Upper lobe of right lung (tissue), 1 donor: ENCODE results near the gene UBE2E1. TPM values are rescaled to one million over a fixed set of nuclear protein-coding genes. Genes with fewer than 3 reads are reported as not detected.

Experiments
- ATAC-seq: fragments of 200-7000 bp; cut with Tn5 transposase; one replicate; pipeline ENCODE4 v1.9.1; 2020; ENCODE audit warnings: mild to moderate bottlenecking, moderate library complexity
- DNase-seq: peaks from one replicate; pipeline ENCODE4 v3.0.0-alpha.2; 2020
- H3K27ac ChIP-seq: fragments of 200-600 bp; one replicate; pipeline ENCODE4 v1.8.0; 2022
- H3K27me3 ChIP-seq: fragments of 200-600 bp; one replicate; pipeline ENCODE4 v1.8.0; 2022; ENCODE audit warnings: mild to moderate bottlenecking
- H3K36me3 ChIP-seq: fragments of 200-600 bp; one replicate; pipeline ENCODE4 v1.8.0; 2022
- H3K4me1 ChIP-seq: fragments of 200-600 bp; one replicate; pipeline ENCODE4 v1.8.0; 2022
- H3K4me3 ChIP-seq: fragments of 200-600 bp; one replicate; pipeline ENCODE4 v1.8.0; 2022; ENCODE audit warnings: mild to moderate bottlenecking
- H3K9me3 ChIP-seq: fragments of 200-600 bp; one replicate; pipeline ENCODE4 v1.8.0; 2022
- CTCF ChIP-seq: fragments of 200-600 bp; IDR thresholded peaks from one replicate; pipeline ENCODE4 v1.8.0; 2022; ENCODE audit warnings: antibody characterized with exemption
- intact Hi-C: fragments of 100-400 bp; cut with DNase I; formaldehyde crosslinking; loops from one replicate; pipeline ENCODE4 v1.11.0; 2022
- total RNA-seq: library from RNA; stranded (reverse); fragmentation: NEBNext Ultra II Directional; extraction: Animal tissue kit (Norgen Biotek cat#: 25700); gene quantifications from one replicate; pipeline ENCODE4 v1.2.1, GENCODE V29; 2021
- donor health status: DM: no; HTN: yes; CAD: no; lungs with severe emphysema.

The UBE2E1 gene
- total RNA-seq, 1 donor from 2014 or later: 89.8 TPM

DNA sequence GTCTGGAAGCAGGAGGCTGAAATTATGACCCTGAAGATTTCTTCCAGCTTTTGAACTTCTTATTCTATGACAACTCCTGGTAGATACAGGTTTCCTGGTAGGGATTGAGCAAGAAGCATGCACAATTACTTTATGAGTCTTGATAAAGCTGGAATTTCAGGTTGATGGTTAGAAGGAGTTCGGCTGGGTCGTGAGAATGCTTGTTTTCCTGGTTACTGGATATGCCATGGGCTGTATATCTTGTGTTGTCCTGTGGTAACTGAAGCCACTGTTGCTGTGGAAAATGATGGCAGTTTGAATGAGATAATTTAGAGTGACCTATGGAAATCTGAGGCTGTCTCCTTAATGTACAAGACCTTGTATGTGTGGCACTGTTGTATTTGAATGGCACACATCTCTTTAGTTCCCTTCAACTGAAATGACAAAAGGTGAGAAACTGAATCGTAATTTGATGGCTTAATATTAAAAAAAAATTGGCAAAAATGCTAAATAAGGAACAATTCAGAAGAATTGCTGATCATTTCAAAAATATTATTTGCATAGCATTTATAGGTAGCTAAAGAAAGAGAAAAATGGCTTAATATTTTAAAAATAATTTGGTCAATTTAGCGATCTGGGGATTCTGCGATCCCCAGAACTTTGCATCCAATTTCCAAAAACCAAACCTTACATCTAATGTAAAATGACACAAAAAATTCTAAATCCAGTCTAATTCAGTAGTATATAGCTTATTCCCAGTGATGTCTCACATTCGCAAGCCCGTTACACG lies 1.1 kb upstream of the UBE2E1 start:
- H3K36me3 ChIP-seq: no peaks in the 10 kb centered on the region
- intact Hi-C loops: no loop called here
- no peak overlapping the region for H3K4me3 ChIP-seq
- H3K27ac ChIP-seq: no peak overlapping the region
- ATAC-seq: peak; percentile 3
- H3K4me1 ChIP-seq: peaks cover 26% of the 10 kb centered on the region
- no peak for TF ChIP-seq CTCF
- DNase-seq: no peak
- no peaks in the 10 kb centered on the region for H3K27me3 ChIP-seq
- no peaks in the 10 kb centered on the region for H3K9me3 ChIP-seq

DNA sequence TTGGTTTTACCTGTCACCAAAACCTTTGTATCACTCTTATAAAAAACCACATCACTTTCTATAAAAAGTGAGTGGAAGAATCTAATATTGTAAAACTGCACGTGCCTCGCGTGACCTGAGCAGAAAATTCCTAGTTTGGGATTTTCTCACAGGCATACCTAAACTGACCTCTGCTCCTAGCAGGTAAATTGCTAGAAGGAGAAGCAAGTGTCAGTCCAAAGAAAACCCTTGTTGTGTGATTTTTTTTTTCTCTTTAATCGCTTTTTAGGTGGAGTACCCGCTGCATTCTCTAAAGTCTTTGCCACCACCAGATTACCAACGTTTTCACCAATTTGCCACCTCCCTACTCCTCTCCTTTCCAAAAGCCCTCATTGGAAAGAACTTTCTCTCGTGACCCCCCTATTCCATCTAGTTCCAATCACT lies 534 bp upstream of the UBE2E1 start:
- Histone ChIP-seq H3K4me3 (peak overlapping the region; percentile 87), H3K27ac (peak overlapping the region; percentile 60), H3K9me3 (no peaks in the 10 kb centered on the region), H3K36me3 (no peaks in the 10 kb centered on the region), H3K27me3 (no peaks in the 10 kb centered on the region), H3K4me1 (peaks cover 32% of the 10 kb centered on the region)
- ATAC-seq: no peak
- no peak for DNase-seq
- intact Hi-C loops: no loop called here
- TF ChIP-seq CTCF: no peak

- DNase-seq (peak; percentile 71), ATAC-seq (peak; percentile 11)
- peaks cover 40% of the 10 kb centered on the region for H3K4me1 ChIP-seq
- H3K4me3 ChIP-seq: peak overlapping the region; percentile 87
- no peaks in the 10 kb centered on the region for H3K9me3 ChIP-seq
- no peaks in the 10 kb centered on the region for H3K27me3 ChIP-seq
- no peak for TF ChIP-seq CTCF
- H3K36me3 ChIP-seq: no peaks in the 10 kb centered on the region
- intact Hi-C loops: no loop called here
- H3K27ac ChIP-seq: peak overlapping the region; percentile 92
Observed at GRCh38 chr3:23806534-23807423, 1.0 kb downstream of the UBE2E1 start.

DNA sequence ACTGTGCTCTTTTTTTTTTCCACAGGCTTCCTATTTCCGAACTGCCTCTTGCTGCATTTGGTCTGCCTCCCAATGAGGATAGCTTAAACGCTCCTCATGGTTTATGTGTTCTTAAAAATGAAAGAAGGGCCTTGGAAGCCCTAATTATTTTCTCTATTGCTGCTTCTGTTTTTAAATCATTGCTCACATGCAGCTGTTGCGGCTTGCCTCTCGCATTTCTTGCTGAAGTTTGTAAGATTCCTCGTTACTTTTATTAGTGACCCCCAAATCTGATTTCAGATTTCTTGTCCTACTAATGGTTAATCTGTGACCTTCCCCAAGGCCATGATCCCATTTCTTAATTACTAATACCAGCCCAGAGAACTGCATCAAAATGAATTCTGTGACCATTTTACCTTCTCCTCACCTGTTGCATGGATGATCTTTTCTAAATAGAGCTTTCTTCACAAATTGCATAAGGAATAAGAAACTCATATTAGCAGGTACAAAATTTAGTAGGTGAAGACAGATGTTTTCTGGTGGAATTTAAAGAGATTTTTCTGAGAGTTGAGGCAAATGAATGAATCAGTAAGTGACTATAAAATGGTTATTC lies 1.8 kb downstream of the UBE2E1 start:
- DNase-seq: no peak
- no peak for ATAC-seq
- Histone ChIP-seq H3K9me3 (no peaks in the 10 kb centered on the region), H3K27ac (peak overlapping the region; percentile 92), H3K4me3 (peak overlapping the region; percentile 87), H3K36me3 (no peaks in the 10 kb centered on the region), H3K27me3 (no peaks in the 10 kb centered on the region), H3K4me1 (peaks cover 41% of the 10 kb centered on the region)
- no peak for TF ChIP-seq CTCF
- intact Hi-C loops: no loop called here

- no peak for ATAC-seq
- DNase-seq: no peak
- H3K4me1 ChIP-seq: peaks cover 41% of the 10 kb centered on the region
- no peaks in the 10 kb centered on the region for H3K36me3 ChIP-seq
- no peaks in the 10 kb centered on the region for H3K27me3 ChIP-seq
- H3K9me3 ChIP-seq: no peaks in the 10 kb centered on the region
- no peak overlapping the region for H3K4me3 ChIP-seq
- H3K27ac ChIP-seq: no peak overlapping the region
- TF ChIP-seq CTCF: no peak
- intact Hi-C loops: no loop called here
Observed at GRCh38 chr3:23808525-23808924, 2.8 kb downstream of the UBE2E1 start.
